ENCODE measurements around the gene IFNL4.

IFNL4 gene

GRCh38 chr19:39248806-39249205 lies at the start of gene IFNL4:
TSS of gene IFNL4 (minus strand) at chr19:39248856.
- TF ChIP-seq CTCF (IDR thresholded peaks at IDR 0.05), result no peak
- DNase-seq (ENCODE audit: low spot score), result no peak
- H3K27ac ChIP-seq, result no peak within 1 kb of the TSS
- H3K4me3 ChIP-seq, result peak within 1 kb of the TSS; percentile 57

- peak; percentile 68 for DNase-seq (ENCODE audit: low spot score)
- TF ChIP-seq CTCF (IDR thresholded peaks at IDR 0.05), result no peak
- no peak overlapping the region for H3K4me3 ChIP-seq
- no peak overlapping the region for H3K27ac ChIP-seq
Measured at GRCh38 chr19:39297931-39298634, 49.4 kb upstream of the IFNL4 start.

GRCh38 chr19:39296906-39297305 lies 48.2 kb upstream of the IFNL4 start:
- H3K4me3 ChIP-seq, result no peak overlapping the region
- DNase-seq (ENCODE audit: low spot score), result peak; percentile 19
- no peak overlapping the region for H3K27ac ChIP-seq
- no peak for TF ChIP-seq CTCF (IDR thresholded peaks at IDR 0.05)

- H3K27ac ChIP-seq, result no peak within 1 kb of the TSS
- no peak for TF ChIP-seq CTCF (IDR thresholded peaks at IDR 0.05)
- no peak within 1 kb of the TSS for H3K4me3 ChIP-seq
- DNase-seq (ENCODE audit: low spot score), result no peak
Measured at GRCh38 chr19:39296055-39296645, 47.5 kb upstream of the IFNL4 start, which contains the start of gene IFNL1. TSS of gene IFNL1 (plus strand) at chr19:39296407. CDS start at chr19:39296422, 15 bp downstream.

- TF ChIP-seq CTCF (IDR thresholded peaks at IDR 0.05), result no peak
- Histone ChIP-seq H3K4me3 (no peak overlapping the region), H3K27ac (no peak overlapping the region)
- no peak for DNase-seq (ENCODE audit: low spot score)
Measured at GRCh38 chr19:39293394-39293793, 44.7 kb upstream of the IFNL4 start.

GRCh38 chr19:39284032-39284431 lies 35.4 kb upstream of the IFNL4 start:
- no peak for DNase-seq (ENCODE audit: low spot score)
- no peak overlapping the region for H3K27ac ChIP-seq
- H3K4me3 ChIP-seq, result no peak overlapping the region
- no peak for TF ChIP-seq CTCF (IDR thresholded peaks at IDR 0.05)

- no peak overlapping the region for H3K4me3 ChIP-seq
- TF ChIP-seq CTCF (IDR thresholded peaks at IDR 0.05), result no peak
- no peak for DNase-seq (ENCODE audit: low spot score)
- no peak overlapping the region for H3K27ac ChIP-seq
Measured at GRCh38 chr19:39282021-39282420, 33.4 kb upstream of the IFNL4 start.

Data from coronary artery (tissue), 2 donors.